Esophagus squamous epithelium (tissue), 5 donors: ENCODE data around the gene GRIK1. TPM values are rescaled to one million over a fixed set of nuclear protein-coding genes. Genes with fewer than 3 reads are reported as not detected.
A peak's percentile ranks its signal among the peaks of the same experiment; 100 is the strongest.

Experiments
- DNase-seq: peaks from one replicate; lab custom pipeline; 2025; lab: John Stamatoyannopoulos, UW
- H3K27ac ChIP-seq, 4 donors: fragments of 200-600 bp; sonication (generic); one replicate each; pipeline ENCODE4 v1.5.1; 2016 to 2019; ENCODE audit warnings: mild to moderate bottlenecking in 1 of 4
- H3K27me3 ChIP-seq, 4 donors: fragments of 200-600 bp; sonication (generic); 1 replicate in 3 of 4; 2 replicates in 1 of 4; pipeline versions ENCODE4 v1.5.1 to v1.6.0; 2017 to 2021; ENCODE audit warnings: antibody characterized with exemption in 1 of 4
- H3K36me3 ChIP-seq, 3 donors: fragments of 200-600 bp; sonication (generic); one replicate each; pipeline ENCODE4 v1.5.1; 2016 to 2019
- H3K4me1 ChIP-seq, 3 donors: fragments of 200-600 bp; sonication (generic); one replicate each; pipeline ENCODE4 v1.5.1; 2017 to 2019
- H3K4me3 ChIP-seq, 4 donors: fragments of 200-600 bp; sonication (generic); 1 replicate in 3 of 4; 2 replicates in 1 of 4; pipeline ENCODE4 v1.5.1; 2016 to 2019; ENCODE audit warnings: mild to moderate bottlenecking in 2 of 4, moderate library complexity in 1 of 4
- H3K9me3 ChIP-seq, 3 donors: fragments of 200-600 bp; sonication (generic); one replicate each; pipeline ENCODE4 v1.5.1; 2016 to 2019
- CTCF ChIP-seq, 6 experiments: fragments of 450-650 bp in 4 of 6; fragments of 200-600 bp in 2 of 6; sonication (generic) in 2 of 6; IDR thresholded peaks; one replicate each; pipeline ENCODE4 v1.5.1; 2016 to 2019; ENCODE audit warnings: antibody characterized with exemption in 6 of 6, mild to moderate bottlenecking in 4 of 6, moderate library complexity in 4 of 6
- POLR2A ChIP-seq, 4 donors: fragments of 450-650 bp; IDR thresholded peaks; one replicate each; pipeline ENCODE4 v1.6.1; 2017; ENCODE audit warnings: antibody characterized with exemption in 4 of 4, mild to moderate bottlenecking in 4 of 4, moderate library complexity in 3 of 4
- WGBS, 2 donors: methylation state at CpG; one replicate each; pipeline ENCODE4 v1.1.5; 2018; 5-methylcytosine and 5-hydroxymethylcytosine counted together
- intact Hi-C: fragments of 100-400 bp; cut with DNase I; formaldehyde crosslinking; loops from one replicate; pipeline ENCODE4 v1.15.0; 2022
- total RNA-seq, 4 donors: library from RNA; depleted of rRNA; stranded (reverse); fragments of >200 nt; gene quantifications; one replicate each; pipeline ENCODE4 v1.1.0, GENCODE V29; 2016
- donor health status: DM: yes; HTN: yes; CAD: no.

The GRIK1 gene
- total RNA-seq, 4 donors from 2014 or later: 0.19 TPM; not detected in 3

- H3K27me3 ChIP-seq: peaks cover 0 to 60% (median 0%) of the 10 kb centered on the region in 4 donors
- intact Hi-C loops: no loop called here
These were observed 1.2 kb upstream of the GRIK1 start for GRCh38 chr21:29940991-29941390.

GRCh38 chr21:29940361-29940760 lies 565 bp upstream of the GRIK1 start:
- Histone ChIP-seq H3K9me3 (no peaks in the 10 kb centered on the region), H3K27ac (no peak overlapping the region), H3K36me3 (no peaks in the 10 kb centered on the region), H3K4me3 (no peak overlapping the region), H3K27me3 (peaks cover 0 to 60% (median 0%) of the 10 kb centered on the region in 4 donors), H3K4me1 (peaks cover 0 to 13% (median 7%) of the 10 kb centered on the region in 3 donors)
- TF ChIP-seq CTCF (IDR thresholded peaks at IDR 0.05): no peak
- TF ChIP-seq POLR2A (IDR thresholded peaks at IDR 0.05): no peak
- WGBS, 2 donors: 20% methylated on average over 5 to 6 of the region's 6 CpGs
- intact Hi-C loops: no loop called here
- no peak for DNase-seq

More at GRCh38 chr21:29940991-29941390, 1.2 kb upstream of the GRIK1 start:
- TF ChIP-seq CTCF (IDR thresholded peaks at IDR 0.05) (no peak), POLR2A (IDR thresholded peaks at IDR 0.05) (no peak)
- H3K9me3 ChIP-seq: no peaks in the 10 kb centered on the region
- H3K4me3 ChIP-seq: no peak overlapping the region
- peaks cover 0 to 13% (median 7%) of the 10 kb centered on the region in 3 donors for H3K4me1 ChIP-seq
- H3K27ac ChIP-seq: no peak overlapping the region
- H3K36me3 ChIP-seq: no peaks in the 10 kb centered on the region
- WGBS, 2 donors: 62 to 81% methylated on average over 2 of the region's 2 CpGs
- DNase-seq: no peak

GRCh38 chr21:29939104-29939923 lies 482 bp downstream of the GRIK1 start:
- H3K27me3 ChIP-seq: peaks cover 0 to 60% (median 0%) of the 10 kb centered on the region in 4 donors
- TF ChIP-seq POLR2A (IDR thresholded peaks at IDR 0.05): no peak
- TF ChIP-seq CTCF (IDR thresholded peaks at IDR 0.05): no peak
- H3K4me3 ChIP-seq: peak overlapping the region in 2 of 4 donors; percentile 18 to 51
- no peaks in the 10 kb centered on the region for H3K9me3 ChIP-seq
- H3K4me1 ChIP-seq: peaks cover 0 to 13% (median 7%) of the 10 kb centered on the region in 3 donors
- DNase-seq: no peak
- no peaks in the 10 kb centered on the region for H3K36me3 ChIP-seq
- no peak overlapping the region for H3K27ac ChIP-seq
- intact Hi-C loops: no loop called here
- WGBS, 2 donors: 10 to 12% methylated on average over 6 to 24 of the region's 62 CpGs

- H3K4me1 ChIP-seq: peaks cover 0 to 13% (median 7%) of the 10 kb centered on the region in 3 donors
- intact Hi-C loops: no loop called here
- H3K27me3 ChIP-seq: peaks cover 0 to 60% (median 0%) of the 10 kb centered on the region in 4 donors
- H3K4me3 ChIP-seq: peak overlapping the region in 2 of 4 donors; percentile 18 to 51
- DNase-seq: no peak
- no peak overlapping the region for H3K27ac ChIP-seq
- TF ChIP-seq CTCF (IDR thresholded peaks at IDR 0.05) (no peak), POLR2A (IDR thresholded peaks at IDR 0.05) (no peak)
- 10 to 55% methylated on average over 2 of the region's 11 CpGs for WGBS, 2 donors
- H3K36me3 ChIP-seq: no peaks in the 10 kb centered on the region
- H3K9me3 ChIP-seq: no peaks in the 10 kb centered on the region
These were observed 1.1 kb downstream of the GRIK1 start for GRCh38 chr21:29938776-29939103.

GRCh38 chr21:29933088-29933487 lies 6.7 kb downstream of the GRIK1 start:
- peaks cover 0 to 19% (median 0%) of the 10 kb centered on the region in 4 donors for H3K27me3 ChIP-seq
- no peak overlapping the region for H3K27ac ChIP-seq
- H3K4me1 ChIP-seq: no peaks in the 10 kb centered on the region
- no peak for TF ChIP-seq POLR2A (IDR thresholded peaks at IDR 0.05)
- no peak for TF ChIP-seq CTCF (IDR thresholded peaks at IDR 0.05)
- no peaks in the 10 kb centered on the region for H3K9me3 ChIP-seq
- intact Hi-C loops: no loop called here
- DNase-seq: no peak
- WGBS, 2 donors: 57 to 73% methylated on average over 3 of the region's 3 CpGs
- no peak overlapping the region for H3K4me3 ChIP-seq
- no peaks in the 10 kb centered on the region for H3K36me3 ChIP-seq
